Uterus (tissue), 2 donors: Measurements from ENCODE around the gene DHX38.

Experiments
- POLR2A ChIP-seq, 2 donors: fragments of 450-650 bp; IDR thresholded peaks; one replicate each; pipeline ENCODE4 v1.6.1; 2016; ENCODE audit warnings: antibody characterized with exemption in 2 of 2, mild to moderate bottlenecking in 1 of 2, moderate library complexity in 1 of 2
- TF ChIP-seq, protein P1 (sequence below), 4 experiments: fragments of 200-600 bp in 2 of 4; fragments of 450-650 bp in 2 of 4; sonication (generic) in 2 of 4; IDR thresholded peaks; one replicate each; pipeline ENCODE4 v1.5.1; 2016 to 2019; ENCODE audit warnings: antibody characterized with exemption in 4 of 4, mild to moderate bottlenecking in 2 of 4, moderate library complexity in 1 of 4

DNA sequence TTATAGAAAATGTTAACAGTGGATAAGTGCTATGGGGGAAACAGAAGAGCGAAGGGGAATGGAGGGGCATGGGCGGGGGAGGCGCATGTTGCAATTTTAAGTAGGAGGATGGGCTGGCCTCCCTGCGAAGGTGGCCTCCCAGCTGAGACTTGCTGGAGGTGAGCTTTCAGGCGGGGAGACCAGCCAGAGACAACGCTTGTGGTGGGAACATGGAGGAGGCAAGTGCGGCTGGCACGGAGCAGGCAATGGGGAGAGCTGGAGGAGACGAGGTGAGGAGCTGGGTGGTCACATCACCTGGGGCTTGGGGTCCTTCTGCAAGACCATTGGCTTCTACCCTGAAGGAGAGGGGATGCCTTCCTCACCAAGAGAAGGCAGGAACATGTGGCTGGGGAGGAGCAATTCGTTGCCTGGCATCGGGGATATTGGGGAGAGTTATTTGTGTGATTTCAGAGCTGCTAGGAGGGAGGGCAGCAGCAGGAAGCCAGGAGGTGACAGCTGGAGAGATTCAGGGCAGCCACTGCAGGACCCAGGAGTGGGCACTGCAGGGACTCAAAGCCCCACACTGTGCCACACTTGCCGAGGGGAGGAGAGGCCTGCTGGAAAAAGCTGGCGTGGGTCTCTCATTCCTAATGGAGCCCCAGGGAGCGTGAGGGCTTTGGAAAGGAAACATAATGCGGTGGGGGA lies 43.9 kb downstream of the DHX38 start:
- TF ChIP-seq, protein P1, sequence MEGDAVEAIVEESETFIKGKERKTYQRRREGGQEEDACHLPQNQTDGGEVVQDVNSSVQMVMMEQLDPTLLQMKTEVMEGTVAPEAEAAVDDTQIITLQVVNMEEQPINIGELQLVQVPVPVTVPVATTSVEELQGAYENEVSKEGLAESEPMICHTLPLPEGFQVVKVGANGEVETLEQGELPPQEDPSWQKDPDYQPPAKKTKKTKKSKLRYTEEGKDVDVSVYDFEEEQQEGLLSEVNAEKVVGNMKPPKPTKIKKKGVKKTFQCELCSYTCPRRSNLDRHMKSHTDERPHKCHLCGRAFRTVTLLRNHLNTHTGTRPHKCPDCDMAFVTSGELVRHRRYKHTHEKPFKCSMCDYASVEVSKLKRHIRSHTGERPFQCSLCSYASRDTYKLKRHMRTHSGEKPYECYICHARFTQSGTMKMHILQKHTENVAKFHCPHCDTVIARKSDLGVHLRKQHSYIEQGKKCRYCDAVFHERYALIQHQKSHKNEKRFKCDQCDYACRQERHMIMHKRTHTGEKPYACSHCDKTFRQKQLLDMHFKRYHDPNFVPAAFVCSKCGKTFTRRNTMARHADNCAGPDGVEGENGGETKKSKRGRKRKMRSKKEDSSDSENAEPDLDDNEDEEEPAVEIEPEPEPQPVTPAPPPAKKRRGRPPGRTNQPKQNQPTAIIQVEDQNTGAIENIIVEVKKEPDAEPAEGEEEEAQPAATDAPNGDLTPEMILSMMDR (IDR thresholded peaks at IDR 0.05): no peak
- no peak for TF ChIP-seq POLR2A (IDR thresholded peaks at IDR 0.05)
